PC-3 (cell line): ENCODE results near the gene EHBP1. TPM values are rescaled to one million over a fixed set of nuclear protein-coding genes. Genes with fewer than 3 reads are reported as not detected.

Source experiments
- ATAC-seq: fragments of 200-7000 bp; cut with Tn5 transposase; 2 replicates; pipeline ENCODE4 v1.9.1; 2020; ENCODE audit warnings: mild to moderate bottlenecking, moderate library complexity
- BruUV-seq: library from RNA; stranded (reverse); fragments of 400-500 nt; replicated peaks from 2 replicates; lab custom pipeline; 2021; lab: Mats Ljungman, UMichigan
- CTCF ChIA-PET: fragments of 300-600 bp; sonication (Branson Sonifier 250); formaldehyde crosslinking; loops from one replicate; lab custom pipeline; 2022; ENCODE audit warnings: antibody characterized with exemption; lab: Charles Lee
- POLR2A ChIA-PET: fragments of 300-600 bp; sonication (Branson Sonifier 250); formaldehyde crosslinking; loops from one replicate; lab custom pipeline; 2022; ENCODE audit warnings: antibody characterized with exemption; ENCODE audit not compliant: unreplicated experiment; lab: Charles Lee
- DNase-seq: peaks from one replicate; pipeline ENCODE4 v3.0.0-alpha.2; 2015
- H2AFZ ChIP-seq: fragments of 300-600 bp; sonication (generic); 2 replicates; pipeline ENCODE4 v1.6.0; 2016; ENCODE audit warnings: antibody characterized with exemption, low read length
- H3F3A ChIP-seq: fragments of 300-600 bp; sonication (generic); one replicate; pipeline ENCODE4 v1.6.0; 2017; ENCODE audit warnings: antibody characterized with exemption, low read length, control low read depth, mild to moderate bottlenecking; ENCODE audit not compliant: unreplicated experiment
- H3K27ac ChIP-seq: fragments of 300-600 bp; sonication (generic); 2 replicates; pipeline ENCODE4 v1.5.1; 2016; ENCODE audit warnings: mild to moderate bottlenecking, low read length
- H3K27me3 ChIP-seq: fragments of 300-600 bp; sonication (generic); 2 replicates; pipeline ENCODE4 v1.6.1; 2016; ENCODE audit warnings: low read length, mixed read lengths
- H3K36me3 ChIP-seq: fragments of 300-600 bp; sonication (generic); 2 replicates; pipeline ENCODE4 v1.6.1; 2016; ENCODE audit warnings: low read depth, mixed run types, low read length, mixed read lengths
- H3K4me1 ChIP-seq: fragments of 300-600 bp; sonication (generic); 2 replicates; pipeline ENCODE4 v1.5.1; 2016; ENCODE audit warnings: low read length; ENCODE audit not compliant: insufficient read depth
- H3K4me2 ChIP-seq: fragments of 300-600 bp; sonication (generic); 2 replicates; pipeline ENCODE4 v1.6.0; 2016; ENCODE audit warnings: low read length
- H3K4me3 ChIP-seq: fragments of 300-600 bp; sonication (generic); 2 replicates; pipeline ENCODE4 v1.5.1; 2016; ENCODE audit warnings: mild to moderate bottlenecking, low read length, mixed read lengths
- H3K79me2 ChIP-seq: fragments of 300-600 bp; sonication (generic); 2 replicates; pipeline ENCODE4 v1.6.1; 2017; ENCODE audit warnings: low read length, mixed read lengths
- H3K9ac ChIP-seq: fragments of 300-600 bp; sonication (generic); 2 replicates; pipeline ENCODE4 v1.6.0; 2016; ENCODE audit warnings: mild to moderate bottlenecking, low read length
- H3K9me2 ChIP-seq: fragments of 300-600 bp; sonication (generic); replicated peaks from 2 replicates; pipeline ENCODE4 v1.6.1; 2016; ENCODE audit warnings: mixed run types, low read length, mixed read lengths
- H3K9me3 ChIP-seq: fragments of 300-600 bp; sonication (generic); 2 replicates; pipeline ENCODE4 v1.6.1; 2016; ENCODE audit warnings: low read length, mixed read lengths
- H4K20me1 ChIP-seq: fragments of 300-600 bp; sonication (generic); 2 replicates; pipeline ENCODE4 v1.6.1; 2016; ENCODE audit warnings: low read length, mixed read lengths
- EZH2 ChIP-seq: fragments of 300-600 bp; sonication (generic); IDR thresholded peaks from one replicate; pipeline ENCODE4 v1.6.1; 2017; ENCODE audit warnings: antibody characterized with exemption, mild to moderate bottlenecking, low read length; ENCODE audit not compliant: unreplicated experiment
- EZH2phosphoT487 ChIP-seq: fragments of 300-600 bp; sonication (generic); IDR thresholded peaks from 2 replicates; pipeline ENCODE4 v1.6.1; 2018; ENCODE audit warnings: mild to moderate bottlenecking, antibody characterized with exemption, low read length, borderline replicate concordance
- intact Hi-C: fragments of 100-400 bp; cut with micrococcal nuclease; formaldehyde crosslinking; loops from 2 replicates; pipeline ENCODE4 v1.9.0; 2023
- total RNA-seq: library from RNA; depleted of rRNA; stranded (reverse); fragments of >200 nt; gene quantifications from 2 replicates; pipeline ENCODE4 v1.2.3, GENCODE V29; 2014
- TF ChIP-seq, protein P1 (sequence below): fragments of 300-600 bp; sonication (generic); conservative IDR thresholded peaks from 2 replicates; pipeline ENCODE4 v1.5.1; 2017; ENCODE audit warnings: antibody characterized with exemption, low read depth, mild to moderate bottlenecking, low read length

The EHBP1 gene
- total RNA-seq, 1 experiment from 2014 or later = 25.7 TPM

DNA sequence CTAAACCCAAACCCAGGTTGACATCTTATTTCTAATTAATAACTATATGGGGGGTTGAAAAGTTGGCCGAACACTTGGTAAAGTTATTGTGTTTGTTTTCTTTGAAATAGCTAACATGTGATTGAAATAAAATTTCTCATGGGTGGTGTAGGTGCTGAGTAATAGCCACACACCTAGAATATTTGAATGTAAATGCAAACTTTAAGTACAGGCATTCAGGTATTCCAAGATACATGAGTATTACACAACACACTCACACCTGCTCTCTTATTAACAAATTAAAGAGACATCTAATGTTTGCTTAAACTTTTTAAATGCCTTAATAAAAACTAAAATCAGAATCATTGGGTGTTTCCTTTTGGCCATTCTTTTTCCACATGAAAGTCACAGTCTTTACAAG lies 165.5 kb downstream of the EHBP1 start:
- H3K79me2 ChIP-seq = no peaks in the 10 kb centered on the region
- ATAC-seq (peak; percentile 33; the same call in 1 of the 2 replicates), DNase-seq (no peak)
- CTCF ChIA-PET = no interaction called here
- no peak overlapping the region for H3K4me3 ChIP-seq
- H3K9me3 ChIP-seq = peaks cover 8% of the 10 kb centered on the region; the same call in 1 of the 2 replicates
- H4K20me1 ChIP-seq = no peaks in the 10 kb centered on the region
- peaks cover 39% of the 10 kb centered on the region for H3K36me3 ChIP-seq
- no peaks in the 10 kb centered on the region for H3K9me2 ChIP-seq
- POLR2A ChIA-PET = interaction anchor here (0.6 kb wide), 1 partner anchor 328 kb away, joined by 4 read pairs; no protein-coding TSS in a partner anchor
- H3K27ac ChIP-seq = no peak overlapping the region
- no peak overlapping the region for H3K9ac ChIP-seq
- BruUV-seq = no TSS peak
- H2AFZ ChIP-seq = no peak overlapping the region
- no peak overlapping the region for H3K4me2 ChIP-seq
- no peaks in the 10 kb centered on the region for H3K27me3 ChIP-seq
- peaks cover 11% of the 10 kb centered on the region for H3K4me1 ChIP-seq
- TF ChIP-seq EZH2phosphoT487 = no peak
- TF ChIP-seq, protein P1, sequence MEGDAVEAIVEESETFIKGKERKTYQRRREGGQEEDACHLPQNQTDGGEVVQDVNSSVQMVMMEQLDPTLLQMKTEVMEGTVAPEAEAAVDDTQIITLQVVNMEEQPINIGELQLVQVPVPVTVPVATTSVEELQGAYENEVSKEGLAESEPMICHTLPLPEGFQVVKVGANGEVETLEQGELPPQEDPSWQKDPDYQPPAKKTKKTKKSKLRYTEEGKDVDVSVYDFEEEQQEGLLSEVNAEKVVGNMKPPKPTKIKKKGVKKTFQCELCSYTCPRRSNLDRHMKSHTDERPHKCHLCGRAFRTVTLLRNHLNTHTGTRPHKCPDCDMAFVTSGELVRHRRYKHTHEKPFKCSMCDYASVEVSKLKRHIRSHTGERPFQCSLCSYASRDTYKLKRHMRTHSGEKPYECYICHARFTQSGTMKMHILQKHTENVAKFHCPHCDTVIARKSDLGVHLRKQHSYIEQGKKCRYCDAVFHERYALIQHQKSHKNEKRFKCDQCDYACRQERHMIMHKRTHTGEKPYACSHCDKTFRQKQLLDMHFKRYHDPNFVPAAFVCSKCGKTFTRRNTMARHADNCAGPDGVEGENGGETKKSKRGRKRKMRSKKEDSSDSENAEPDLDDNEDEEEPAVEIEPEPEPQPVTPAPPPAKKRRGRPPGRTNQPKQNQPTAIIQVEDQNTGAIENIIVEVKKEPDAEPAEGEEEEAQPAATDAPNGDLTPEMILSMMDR = no peak
- no peak for TF ChIP-seq EZH2
- H3F3A ChIP-seq = no peaks in the 10 kb centered on the region
- intact Hi-C loops = no loop called here

DNA sequence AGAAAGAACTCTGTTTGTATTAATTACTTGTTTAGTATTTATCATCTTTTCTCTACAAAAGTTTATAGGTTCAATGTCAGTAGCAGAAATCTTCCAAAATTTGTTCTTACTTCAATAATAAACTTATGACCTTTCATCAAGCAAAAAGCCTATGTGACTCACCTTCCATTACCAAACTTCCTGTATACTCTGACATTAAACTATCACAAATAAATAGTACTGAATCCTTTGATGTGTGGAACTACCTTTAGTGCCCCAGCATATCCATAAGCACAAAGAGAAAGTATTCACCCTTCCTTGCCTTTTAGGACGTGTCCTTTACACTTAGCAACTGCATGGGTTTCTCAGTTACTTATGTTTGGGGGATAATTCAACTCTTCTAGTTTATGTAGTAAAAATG lies 166.0 kb downstream of the EHBP1 start:
- no peak overlapping the region for H3K27ac ChIP-seq
- no peaks in the 10 kb centered on the region for H3K27me3 ChIP-seq
- no TSS peak for BruUV-seq
- H2AFZ ChIP-seq = no peak overlapping the region
- H3K9me3 ChIP-seq = peaks cover 8% of the 10 kb centered on the region; the same call in 1 of the 2 replicates
- H4K20me1 ChIP-seq = no peaks in the 10 kb centered on the region
- peaks cover 37% of the 10 kb centered on the region for H3K36me3 ChIP-seq
- no peak overlapping the region for H3K4me3 ChIP-seq
- H3K4me2 ChIP-seq = 0 out of 2 replicates have a peak overlapping the region, but pooled peaks have one; percentile 6
- ATAC-seq = peak; percentile 46; the same call in 1 of the 2 replicates
- no peak overlapping the region for H3K9ac ChIP-seq
- TF ChIP-seq EZH2phosphoT487 = no peak
- TF ChIP-seq, protein P1 = no peak
- no peak for TF ChIP-seq EZH2
- peaks cover 11% of the 10 kb centered on the region for H3K4me1 ChIP-seq
- DNase-seq = peak; percentile 31
- H3F3A ChIP-seq = no peaks in the 10 kb centered on the region
- no peaks in the 10 kb centered on the region for H3K79me2 ChIP-seq
- H3K9me2 ChIP-seq = no peaks in the 10 kb centered on the region
- ChIA-PET POLR2A (interaction anchor here (0.6 kb wide), 1 partner anchor 327 kb away, joined by 4 read pairs; no protein-coding TSS in a partner anchor), CTCF (no interaction called here)
- intact Hi-C loops = no loop called here

DNA sequence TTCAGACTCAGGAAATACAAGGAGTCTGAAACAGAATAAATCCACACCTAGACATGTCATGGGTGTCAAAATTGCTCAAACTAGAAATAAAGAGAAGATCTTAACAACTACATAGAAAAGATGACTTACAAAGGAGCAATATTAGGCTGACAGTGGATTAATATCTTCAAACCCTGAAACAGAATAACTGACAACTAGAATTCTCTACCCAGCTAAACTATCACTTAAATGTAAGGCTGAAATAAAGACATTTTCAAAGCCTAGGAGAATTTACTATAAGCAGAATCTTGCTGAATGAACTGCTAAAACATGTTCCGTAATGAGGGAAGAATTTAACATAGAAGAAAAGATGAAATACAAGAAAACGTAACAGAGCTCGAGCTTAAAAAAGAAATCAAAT lies 168.1 kb downstream of the EHBP1 start:
- CTCF ChIA-PET = no interaction called here
- no peak for ATAC-seq
- POLR2A ChIA-PET = no interaction called here
- intact Hi-C loops = no loop called here
- H3K27me3 ChIP-seq = no peaks in the 10 kb centered on the region
- TF ChIP-seq, protein P1 = no peak
- TF ChIP-seq EZH2 (no peak), EZH2phosphoT487 (no peak)
- peaks cover 42% of the 10 kb centered on the region for H3K36me3 ChIP-seq
- no peak for DNase-seq
- H3K27ac ChIP-seq = no peak overlapping the region
- H3K4me2 ChIP-seq = no peak overlapping the region
- peaks cover 8% of the 10 kb centered on the region; the same call in 1 of the 2 replicates for H3K9me3 ChIP-seq
- H3K9ac ChIP-seq = no peak overlapping the region
- no peak overlapping the region for H3K4me3 ChIP-seq
- H3K4me1 ChIP-seq = peaks cover 11% of the 10 kb centered on the region
- H3K79me2 ChIP-seq = no peaks in the 10 kb centered on the region
- no peaks in the 10 kb centered on the region for H3F3A ChIP-seq
- no TSS peak for BruUV-seq
- no peak overlapping the region for H2AFZ ChIP-seq
- H4K20me1 ChIP-seq = no peaks in the 10 kb centered on the region
- no peaks in the 10 kb centered on the region for H3K9me2 ChIP-seq
